Gastrocnemius medialis (tissue), 4 donors: Measurements from ENCODE around the gene ZNF438.

Experiments
- POLR2A ChIP-seq, 2 donors: fragments of 450-650 bp; IDR thresholded peaks; one replicate each; pipeline ENCODE4 v1.6.1; 2017; ENCODE audit warnings: antibody characterized with exemption in 2 of 2, mild to moderate bottlenecking in 2 of 2, moderate library complexity in 2 of 2
- TF ChIP-seq, protein P1 (sequence below), 5 experiments: fragments of 450-650 bp in 3 of 5; fragments of 200-600 bp in 2 of 5; sonication (generic) in 2 of 5; IDR thresholded peaks in 4 of 5; conservative IDR thresholded peaks in 1 of 5; 1 replicate in 4 of 5; 2 replicates in 1 of 5; pipeline ENCODE4 v1.5.1; 2016 to 2019; ENCODE audit warnings: antibody characterized with exemption in 5 of 5, mild to moderate bottlenecking in 3 of 5, moderate library complexity in 3 of 5

GRCh38 chr10:30850776-30851175 lies 180.9 kb downstream of the ZNF438 start:
- TF ChIP-seq POLR2A (IDR thresholded peaks at IDR 0.05), result no peak
- TF ChIP-seq, protein P1, sequence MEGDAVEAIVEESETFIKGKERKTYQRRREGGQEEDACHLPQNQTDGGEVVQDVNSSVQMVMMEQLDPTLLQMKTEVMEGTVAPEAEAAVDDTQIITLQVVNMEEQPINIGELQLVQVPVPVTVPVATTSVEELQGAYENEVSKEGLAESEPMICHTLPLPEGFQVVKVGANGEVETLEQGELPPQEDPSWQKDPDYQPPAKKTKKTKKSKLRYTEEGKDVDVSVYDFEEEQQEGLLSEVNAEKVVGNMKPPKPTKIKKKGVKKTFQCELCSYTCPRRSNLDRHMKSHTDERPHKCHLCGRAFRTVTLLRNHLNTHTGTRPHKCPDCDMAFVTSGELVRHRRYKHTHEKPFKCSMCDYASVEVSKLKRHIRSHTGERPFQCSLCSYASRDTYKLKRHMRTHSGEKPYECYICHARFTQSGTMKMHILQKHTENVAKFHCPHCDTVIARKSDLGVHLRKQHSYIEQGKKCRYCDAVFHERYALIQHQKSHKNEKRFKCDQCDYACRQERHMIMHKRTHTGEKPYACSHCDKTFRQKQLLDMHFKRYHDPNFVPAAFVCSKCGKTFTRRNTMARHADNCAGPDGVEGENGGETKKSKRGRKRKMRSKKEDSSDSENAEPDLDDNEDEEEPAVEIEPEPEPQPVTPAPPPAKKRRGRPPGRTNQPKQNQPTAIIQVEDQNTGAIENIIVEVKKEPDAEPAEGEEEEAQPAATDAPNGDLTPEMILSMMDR (IDR thresholded peaks at IDR 0.05 in 4 of 5, conservative IDR thresholded peaks at IDR 0.05 in 1 of 5), result no peak
